Psoas muscle (tissue), 8 donors: ENCODE data around the gene TNNI3K. TPM values are rescaled to one million over a fixed set of nuclear protein-coding genes. Genes with fewer than 3 reads are reported as not detected.

Experiments
- ATAC-seq, 4 donors: fragments of 200-7000 bp; cut with Tn5 transposase; one replicate each; pipeline ENCODE4 v1.9.1; 2020; ENCODE audit warnings: moderate library complexity in 3 of 4, mild to moderate bottlenecking in 2 of 4
- DNase-seq, 2 donors: peaks; one replicate each; pipeline ENCODE4 v3.0.0-alpha.2; 2020
- H3K27ac ChIP-seq: fragments of 200-600 bp; one replicate; pipeline ENCODE4 v1.8.0; 2022
- H3K27me3 ChIP-seq, 3 donors: fragments of 200-600 bp in 1 of 3; one replicate each; pipeline versions ENCODE4 v1.6.1 to v1.8.0; 2013 to 2022; ENCODE audit warnings: low read length in 2 of 3, mild to moderate bottlenecking in 2 of 3, moderate library complexity in 1 of 3; ENCODE audit not compliant: insufficient read depth in 3 of 3
- H3K36me3 ChIP-seq, 2 donors: fragments of 200-600 bp in 1 of 2; one replicate each; pipeline versions ENCODE4 v1.6.1 to v1.8.0; 2013 to 2022; ENCODE audit warnings: low read depth in 1 of 2, mild to moderate bottlenecking in 1 of 2, moderate library complexity in 1 of 2; ENCODE audit not compliant: insufficient read depth in 1 of 2
- H3K4me1 ChIP-seq: fragments of 200-600 bp; one replicate; pipeline ENCODE4 v1.8.0; 2022
- H3K4me3 ChIP-seq: fragments of 200-600 bp; one replicate; pipeline ENCODE4 v1.8.0; 2022; ENCODE audit warnings: mild to moderate bottlenecking
- H3K9me3 ChIP-seq: fragments of 200-600 bp; one replicate; pipeline ENCODE4 v1.8.0; 2022
- CTCF ChIP-seq: fragments of 200-600 bp; IDR thresholded peaks from one replicate; pipeline ENCODE4 v1.8.0; 2022; ENCODE audit warnings: antibody characterized with exemption
- WGBS, 3 donors: extraction: QIAGEN DNeasy Blood & Tissue Kit; methylation state at CpG; one replicate each; pipeline versions ENCODE4 v1.1.6 to v1.1.7; 2013; 5-methylcytosine and 5-hydroxymethylcytosine counted together
- intact Hi-C, 2 donors: fragments of 100-400 bp; cut with DNase I; formaldehyde crosslinking; loops; one replicate each; pipeline versions ENCODE4 v1.11.0 to v1.14.2; 2022
- polyA plus RNA-seq, 3 donors: library from polyadenylated mRNA; stranded (reverse); fragments of 200-250 nt; gene quantifications; one replicate each; pipeline ENCODE4 v1.2.3, GENCODE V29; 2013
- total RNA-seq, 4 donors: library from RNA; stranded (reverse); fragmentation: NEBNext Ultra II Directional in 2 of 4; extraction: Animal tissue kit (Norgen Biotek cat#: 25700) in 2 of 4; gene quantifications; one replicate each; pipeline versions ENCODE4 v1.2.1 to v1.2.4, GENCODE V29; 2021 to 2023
- donor health status: healthy with polysubstance abuse.
- donor health status: DM: no; HTN: no; CAD: no; lungs with moderate emphysema.
- donor health status: Bipolar disorder and iron deficiency.
- donor health status: healthy.
- donor health status: DM: yes; HTN: yes; CAD: no.
- donor health status: DM: no; HTN: no; CAD: no.
- donor health status: DM: no; HTN: no; CAD: no.
- donor health status: DM: yes; HTN: yes; CAD: no.

Gene TNNI3K
- total and polyA plus RNA-seq, 7 donors: 0.12 to 2.4 (median 1.2) TPM

GRCh38 chr1:74534241-74534640 is 299.1 kb downstream of the TNNI3K start:
- Histone ChIP-seq H3K4me3 (no peak overlapping the region), H3K27ac (no peak overlapping the region), H3K9me3 (no peaks in the 10 kb centered on the region), H3K27me3 (no peaks in the 10 kb centered on the region), H3K4me1 (no peaks in the 10 kb centered on the region), H3K36me3 (no peaks in the 10 kb centered on the region)
- intact Hi-C loops: no loop called here
- DNase-seq (no peak), ATAC-seq (no peak)
- TF ChIP-seq CTCF: no peak
- WGBS, 3 donors: 39 to 52% (median 41%) methylated on average over 3 of the region's 3 CpGs

- no peak for TF ChIP-seq CTCF
- DNase-seq: no peak
- intact Hi-C loops: no loop called here
- no peaks in the 10 kb centered on the region for H3K27me3 ChIP-seq
- H3K9me3 ChIP-seq: no peaks in the 10 kb centered on the region
- no peaks in the 10 kb centered on the region for H3K4me1 ChIP-seq
- H3K36me3 ChIP-seq: no peaks in the 10 kb centered on the region
- no peak for ATAC-seq
- no peak overlapping the region for H3K4me3 ChIP-seq
- no peak overlapping the region for H3K27ac ChIP-seq
- WGBS, 3 donors: 76 to 77% (median 76%) methylated on average over 2 of the region's 2 CpGs
These were observed 310.6 kb downstream of the TNNI3K start for GRCh38 chr1:74545821-74546220.

GRCh38 chr1:74548961-74549750 is 314.0 kb downstream of the TNNI3K start:
- Histone ChIP-seq H3K4me3 (no peak overlapping the region), H3K4me1 (no peaks in the 10 kb centered on the region), H3K36me3 (no peaks in the 10 kb centered on the region), H3K9me3 (no peaks in the 10 kb centered on the region), H3K27me3 (no peaks in the 10 kb centered on the region), H3K27ac (no peak overlapping the region)
- TF ChIP-seq CTCF: no peak
- intact Hi-C loops: no loop called here
- no peak for ATAC-seq
- DNase-seq: no peak
- 72 to 78% (median 75%) methylated on average over 4 of the region's 4 CpGs for WGBS, 3 donors

GRCh38 chr1:74549932-74550331 is 314.7 kb downstream of the TNNI3K start:
- ATAC-seq (no peak), DNase-seq (no peak)
- Histone ChIP-seq H3K4me3 (no peak overlapping the region), H3K27me3 (no peaks in the 10 kb centered on the region), H3K36me3 (no peaks in the 10 kb centered on the region), H3K9me3 (no peaks in the 10 kb centered on the region), H3K27ac (no peak overlapping the region), H3K4me1 (no peaks in the 10 kb centered on the region)
- TF ChIP-seq CTCF: no peak
- 88 to 95% (median 94%) methylated on average over 2 of the region's 2 CpGs for WGBS, 3 donors
- intact Hi-C loops: no loop called here
